GM12891 (cell line): Measurements from ENCODE around the gene GALNT13.

Experiments used
- DNase-seq: peaks from one replicate; pipeline ENCODE4 v3.0.0; 2011; ENCODE audit warnings: low spot score; ENCODE audit not compliant: insufficient read length
- FAIRE-seq: peaks from 2 replicates; lab custom pipeline; 2011; peaks lifted over from hg19 to GRCh38; lab: Jason Lieb, UNC
- PAX5 ChIP-seq: IDR thresholded peaks from 2 replicates; pipeline ENCODE4 v1.6.1; 2011; ENCODE audit warnings: low read length, moderate library complexity, mild to moderate bottlenecking; ENCODE audit not compliant: insufficient read depth, severe bottlenecking
- POLR2A ChIP-seq: IDR thresholded peaks from 2 replicates; pipeline ENCODE4 v1.6.1; 2011; ENCODE audit warnings: low read depth, low read length, control low read depth
- POLR2AphosphoS5 ChIP-seq: IDR thresholded peaks from 2 replicates; pipeline ENCODE4 v1.6.1; 2011; ENCODE audit warnings: low read depth, low read length, control low read depth
- POU2F2 ChIP-seq: IDR thresholded peaks from 2 replicates; pipeline ENCODE4 v1.6.1; 2011; ENCODE audit warnings: low read depth, mild to moderate bottlenecking, control low read depth, low read length, moderate library complexity
- SPI1 ChIP-seq: IDR thresholded peaks from 2 replicates; pipeline ENCODE4 v1.6.1; 2011; ENCODE audit warnings: low read depth, low read length, control low read depth
- TAF1 ChIP-seq: IDR thresholded peaks from 2 replicates; pipeline ENCODE4 v1.6.1; 2011; ENCODE audit warnings: low read depth, low read length, control low read depth

GALNT13 gene

GRCh38 chr2:153873052-153874048 lies 1.6 kb downstream of the GALNT13 start:
- TF ChIP-seq POLR2AphosphoS5 (no peak), SPI1 (no peak), PAX5 (no peak), POLR2A (no peak), POU2F2 (no peak)
- FAIRE-seq, result no peak

GRCh38 chr2:153875801-153876466 lies 4.2 kb downstream of the GALNT13 start:
- FAIRE-seq (no peak), DNase-seq (no peak)
- TF ChIP-seq POLR2A (no peak), TAF1 (no peak), SPI1 (no peak), POU2F2 (no peak), POLR2AphosphoS5 (no peak), PAX5 (no peak)

More at GRCh38 chr2:153873052-153874048, 1.6 kb downstream of the GALNT13 start:
- no peak for DNase-seq

GRCh38 chr2:153880926-153881325 lies 9.2 kb downstream of the GALNT13 start:
- DNase-seq (no peak), FAIRE-seq (no peak)
- TF ChIP-seq TAF1, result no peak
- TF ChIP-seq POLR2AphosphoS5, result no peak
- TF ChIP-seq POU2F2, result no peak
- TF ChIP-seq PAX5, result no peak
- TF ChIP-seq POLR2A, result no peak
- no peak for TF ChIP-seq SPI1

GRCh38 chr2:153886833-153887232 lies 15.1 kb downstream of the GALNT13 start:
- no peak for DNase-seq
- FAIRE-seq, result no peak
- TF ChIP-seq POU2F2, result no peak
- TF ChIP-seq POLR2A, result no peak
- no peak for TF ChIP-seq TAF1
- no peak for TF ChIP-seq PAX5
- no peak for TF ChIP-seq SPI1
- TF ChIP-seq POLR2AphosphoS5, result no peak

- no peak for TF ChIP-seq POU2F2
- TF ChIP-seq PAX5, result no peak
- TF ChIP-seq SPI1, result no peak
- TF ChIP-seq TAF1, result no peak
- no peak for TF ChIP-seq POLR2A
- TF ChIP-seq POLR2AphosphoS5, result no peak
- FAIRE-seq (no peak), DNase-seq (no peak)
Observed at GRCh38 chr2:153890576-153890975, 18.9 kb downstream of the GALNT13 start.

GRCh38 chr2:153891051-153891450 lies 19.3 kb downstream of the GALNT13 start:
- FAIRE-seq (no peak), DNase-seq (no peak)
- TF ChIP-seq SPI1, result no peak
- no peak for TF ChIP-seq POLR2A
- TF ChIP-seq TAF1, result no peak
- TF ChIP-seq POLR2AphosphoS5, result no peak
- no peak for TF ChIP-seq PAX5
- TF ChIP-seq POU2F2, result no peak

- no peak for TF ChIP-seq POLR2AphosphoS5
- no peak for TF ChIP-seq SPI1
- TF ChIP-seq POLR2A, result no peak
- no peak for TF ChIP-seq POU2F2
- TF ChIP-seq PAX5, result no peak
- TF ChIP-seq TAF1, result no peak
- FAIRE-seq (no peak), DNase-seq (no peak)
Observed at GRCh38 chr2:153912798-153913396, 41.2 kb downstream of the GALNT13 start.

GRCh38 chr2:153917570-153917969 lies 45.8 kb downstream of the GALNT13 start:
- TF ChIP-seq TAF1 (no peak), SPI1 (no peak), POU2F2 (no peak), POLR2A (no peak), POLR2AphosphoS5 (no peak), PAX5 (no peak)
- DNase-seq (no peak), FAIRE-seq (no peak)
